GM10266 (cell line): ENCODE data around the gene KDM8.
"Not testable (repeated sequence)": the region's sequence is repeated elsewhere in the genome, so short reads cannot be mapped to it uniquely, and the experiment has no call there.

ENCODE experiments used
- DNase-seq: peaks from one replicate; pipeline ENCODE4 v3.0.0; 2012; ENCODE audit errors: extremely low spot score
- TF ChIP-seq, protein P1 (sequence below): IDR thresholded peaks from 2 replicates; pipeline ENCODE4 v1.5.1; 2012; ENCODE audit warnings: mild to moderate bottlenecking, low read depth; ENCODE audit not compliant: control insufficient read depth, insufficient read depth; ENCODE audit errors: missing control alignments

KDM8 gene

GRCh38 chr16:27243725-27244362 is 40.5 kb downstream of the KDM8 start:
- TF ChIP-seq, protein P1, sequence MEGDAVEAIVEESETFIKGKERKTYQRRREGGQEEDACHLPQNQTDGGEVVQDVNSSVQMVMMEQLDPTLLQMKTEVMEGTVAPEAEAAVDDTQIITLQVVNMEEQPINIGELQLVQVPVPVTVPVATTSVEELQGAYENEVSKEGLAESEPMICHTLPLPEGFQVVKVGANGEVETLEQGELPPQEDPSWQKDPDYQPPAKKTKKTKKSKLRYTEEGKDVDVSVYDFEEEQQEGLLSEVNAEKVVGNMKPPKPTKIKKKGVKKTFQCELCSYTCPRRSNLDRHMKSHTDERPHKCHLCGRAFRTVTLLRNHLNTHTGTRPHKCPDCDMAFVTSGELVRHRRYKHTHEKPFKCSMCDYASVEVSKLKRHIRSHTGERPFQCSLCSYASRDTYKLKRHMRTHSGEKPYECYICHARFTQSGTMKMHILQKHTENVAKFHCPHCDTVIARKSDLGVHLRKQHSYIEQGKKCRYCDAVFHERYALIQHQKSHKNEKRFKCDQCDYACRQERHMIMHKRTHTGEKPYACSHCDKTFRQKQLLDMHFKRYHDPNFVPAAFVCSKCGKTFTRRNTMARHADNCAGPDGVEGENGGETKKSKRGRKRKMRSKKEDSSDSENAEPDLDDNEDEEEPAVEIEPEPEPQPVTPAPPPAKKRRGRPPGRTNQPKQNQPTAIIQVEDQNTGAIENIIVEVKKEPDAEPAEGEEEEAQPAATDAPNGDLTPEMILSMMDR = no peak
- no peak for DNase-seq

- no peak for DNase-seq
- TF ChIP-seq, protein P1 = no peak
Measured at GRCh38 chr16:27244363-27244755, 41.0 kb downstream of the KDM8 start.

GRCh38 chr16:27245276-27246172 is 42.2 kb downstream of the KDM8 start:
- TF ChIP-seq, protein P1 = no peak
- DNase-seq = no peak

DNA sequence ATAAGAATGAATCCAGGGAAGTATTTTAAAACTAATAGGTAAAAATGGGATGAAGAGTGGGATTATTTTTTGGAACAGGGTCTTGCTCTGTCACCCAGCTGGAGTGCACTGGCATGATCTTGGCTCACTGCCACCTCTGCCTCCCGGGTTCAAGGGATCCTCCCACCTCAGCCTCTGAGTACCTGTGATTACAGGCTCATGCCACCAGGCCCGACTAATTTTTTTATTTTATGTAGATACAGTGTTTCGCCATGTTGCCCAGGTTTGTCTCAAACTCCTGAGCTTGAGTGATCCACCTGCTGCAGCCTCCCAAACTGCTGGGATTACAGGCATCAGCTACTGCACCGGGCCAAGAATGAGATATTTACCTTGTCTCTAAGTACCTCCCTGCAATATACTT is 43.1 kb downstream of the KDM8 start:
- DNase-seq = no peak
- TF ChIP-seq, protein P1 = no peak

DNA sequence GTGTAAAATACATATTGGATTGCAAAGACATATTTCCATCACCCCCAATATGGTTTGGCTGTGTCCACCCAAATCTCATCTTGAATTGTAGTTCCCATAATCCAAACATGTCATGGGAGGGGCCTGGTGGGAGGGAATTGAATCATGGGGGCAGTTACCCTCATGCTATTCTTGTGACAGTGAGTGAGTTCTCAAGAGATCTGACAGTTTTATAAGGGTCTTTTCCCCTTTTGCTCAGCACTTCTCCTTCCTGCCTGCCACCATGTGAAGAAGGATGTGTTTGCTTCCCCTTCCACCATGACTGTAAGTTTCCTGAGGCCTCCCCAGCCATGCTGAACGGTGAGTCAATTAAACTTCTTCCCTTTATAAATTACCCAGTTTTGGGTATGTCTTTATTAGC is 43.8 kb downstream of the KDM8 start:
- DNase-seq = not testable (repeated sequence)

DNA sequence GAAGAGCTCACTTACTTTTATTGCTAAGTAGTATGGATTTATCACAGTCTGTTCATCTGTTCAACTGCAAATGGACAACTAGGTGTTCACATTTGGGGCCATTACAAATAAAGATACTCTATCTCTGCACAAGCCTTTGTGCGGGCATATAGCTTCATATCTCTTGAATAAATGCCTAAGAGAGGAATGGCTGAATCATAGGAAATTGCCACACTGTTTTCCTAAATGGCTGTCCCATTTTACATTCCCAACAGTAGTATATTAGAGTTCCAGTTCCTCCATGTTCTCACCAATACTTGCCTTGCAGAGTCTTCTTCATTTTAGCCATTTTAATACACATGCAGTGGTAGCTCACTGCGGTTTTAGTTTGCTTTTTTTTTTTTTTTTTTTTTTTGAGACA is 44.7 kb downstream of the KDM8 start:
- no peak for DNase-seq
- TF ChIP-seq, protein P1 = no peak

DNA sequence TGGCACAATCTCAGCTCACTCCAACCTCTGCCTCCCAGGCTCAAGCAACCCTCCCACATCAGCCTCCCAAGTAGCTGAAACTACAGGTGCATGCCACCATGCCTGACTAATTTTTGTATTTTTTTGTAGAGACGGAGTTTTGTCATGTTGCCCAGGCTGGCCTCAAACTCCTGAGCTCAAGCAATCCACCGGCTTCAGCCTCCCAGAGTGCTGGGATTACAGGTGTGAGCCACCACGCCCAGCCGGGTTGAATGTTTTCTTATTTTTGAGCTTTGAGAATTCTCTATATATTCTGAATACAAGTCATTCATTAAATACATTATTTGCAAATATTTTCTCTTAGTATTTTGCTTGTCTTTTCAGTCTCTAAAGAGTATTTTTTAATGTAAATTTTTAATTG is 45.6 kb downstream of the KDM8 start:
- DNase-seq = not testable (repeated sequence)

DNA sequence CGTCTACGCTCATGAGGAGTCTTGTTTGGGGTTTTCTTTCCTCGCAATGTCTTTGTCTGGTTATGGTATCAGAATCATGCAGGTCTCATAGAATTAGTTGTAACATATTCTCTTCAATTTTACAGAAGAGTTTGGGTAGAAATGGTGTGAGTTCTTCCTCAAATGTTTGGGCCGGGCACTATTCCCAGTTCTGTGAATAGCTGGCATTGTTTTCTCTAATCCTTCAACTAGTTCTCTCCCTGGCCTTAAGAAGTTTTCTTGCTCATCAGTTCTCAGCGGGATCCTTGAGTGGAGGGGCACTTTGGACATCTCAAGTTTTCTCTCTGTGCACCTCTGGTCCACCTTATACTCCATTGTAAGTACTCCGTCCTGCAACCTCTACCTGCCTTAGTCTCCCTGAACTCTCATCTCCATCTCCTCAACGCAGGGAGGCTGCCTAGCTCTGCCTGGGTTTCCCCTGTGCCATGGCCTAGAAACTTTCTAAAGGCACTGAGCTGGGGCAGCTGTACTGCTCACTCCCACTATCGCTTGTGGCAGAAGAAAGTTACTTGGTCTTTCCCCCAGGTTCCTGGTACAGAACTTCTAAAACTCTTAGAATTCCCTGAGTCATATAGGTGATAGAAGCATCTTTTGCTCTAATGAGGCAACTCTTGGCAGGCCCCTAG is 48.3 kb downstream of the KDM8 start:
- DNase-seq = no peak
- TF ChIP-seq, protein P1 = no peak
